ACHN (cell line): ENCODE data around the gene TTC22.

Source experiments
- DNase-seq: peaks from one replicate; pipeline ENCODE4 v3.0.0-alpha.2; 2015
- in situ Hi-C: cut with HindIII; loops from 2 replicates; pipeline ENCODE4 v1.10.0; 2017; ENCODE audit warnings: low sequenced_read_pairs, low pct_ligation_motif_present, low pct_unique_long_range_greater_than_20kb

TTC22 gene

DNA sequence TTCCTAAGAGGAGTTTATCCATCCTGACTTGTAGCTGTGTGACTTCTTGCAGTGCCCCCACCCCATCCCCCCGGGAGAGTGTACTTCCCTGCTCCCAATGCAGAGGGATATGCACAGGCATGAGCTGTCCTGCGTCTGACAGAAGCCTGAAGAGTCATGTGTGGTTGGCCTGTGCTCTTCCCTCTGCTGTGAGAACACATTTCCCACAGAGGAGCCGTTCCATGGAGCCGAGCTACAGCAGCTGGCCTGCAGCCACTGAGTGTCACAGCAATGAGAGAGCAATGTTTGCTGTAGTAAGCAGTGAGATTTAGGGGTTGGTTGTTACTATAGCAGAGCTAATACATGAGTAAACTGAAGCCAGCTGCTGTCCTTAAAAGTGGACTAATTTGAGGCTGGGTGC, 58.8 kb downstream of the TTC22 start:
- in situ Hi-C loops, result no loop called here
- no peak for DNase-seq

DNA sequence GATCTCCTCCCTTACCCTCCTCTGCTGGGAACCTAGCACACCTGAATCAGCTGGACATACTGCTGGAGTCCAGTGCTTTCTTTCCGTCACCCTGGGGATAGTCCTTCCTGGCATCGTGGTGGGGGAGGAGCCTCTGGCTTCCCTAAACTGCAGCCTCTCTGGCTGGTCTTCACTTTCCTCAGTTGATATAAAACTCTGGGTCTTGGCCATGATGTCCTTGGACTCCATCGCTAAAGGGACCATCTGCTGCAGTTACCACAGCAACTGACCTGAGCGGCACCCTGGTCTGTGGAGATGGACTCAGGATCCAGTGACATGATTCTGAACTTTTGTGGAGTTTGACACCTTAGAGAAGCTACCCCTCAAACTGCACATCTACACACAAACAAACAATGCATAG, 59.6 kb downstream of the TTC22 start:
- in situ Hi-C loops, result no loop called here

DNA sequence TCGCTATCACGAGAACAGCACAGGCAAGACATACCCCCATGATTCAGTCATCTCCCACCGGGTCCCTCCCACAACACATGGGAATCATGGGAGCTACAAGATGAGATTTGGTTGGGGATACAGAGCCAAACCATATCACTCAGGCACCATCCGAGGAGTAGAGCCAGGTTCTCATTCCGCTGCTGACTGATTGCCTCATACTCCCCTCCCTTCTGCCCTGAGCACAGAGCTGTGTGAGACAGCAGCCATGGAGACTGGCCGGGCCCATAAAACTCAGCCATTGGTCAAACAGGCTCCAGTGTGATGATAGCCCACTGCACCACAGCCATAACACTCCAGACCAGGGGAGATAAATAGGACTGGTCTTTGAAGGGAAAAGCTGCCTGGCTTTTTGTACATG, 62.9 kb downstream of the TTC22 start:
- no peak for DNase-seq
- in situ Hi-C loops, result no loop called here

More for the DNA sequence above, 59.6 kb downstream of the TTC22 start:
- no peak for DNase-seq

DNA sequence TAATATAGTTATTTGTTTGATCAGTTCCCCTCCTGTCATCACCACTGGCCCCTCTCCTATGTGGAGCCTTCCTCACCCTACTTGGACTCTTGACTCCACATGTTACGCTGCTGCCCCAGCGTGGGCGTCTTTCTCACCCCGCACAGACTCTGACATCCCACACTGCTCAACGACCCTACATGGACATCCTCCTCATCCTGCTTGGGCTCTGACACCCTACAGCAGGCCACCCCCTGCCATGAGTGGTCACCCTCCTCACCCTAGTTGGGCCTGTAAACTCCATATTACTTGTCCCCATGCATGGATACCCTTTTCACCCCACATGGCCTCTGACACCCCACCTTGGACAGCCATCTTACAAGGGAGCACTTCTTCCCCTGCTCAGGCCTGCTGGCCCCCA, 64.4 kb downstream of the TTC22 start:
- in situ Hi-C loops, result no loop called here
- no peak for DNase-seq
